Fibroblast of the aortic adventitia (primary cell): ENCODE results near the gene ARHGAP31. TPM values are rescaled to one million over a fixed set of nuclear protein-coding genes. Genes with fewer than 3 reads are reported as not detected.

Experiments used
- DNase-seq: peaks from one replicate; pipeline ENCODE4 v3.0.0-alpha.2; 2010; ENCODE audit warnings: low read depth
- H3K4me3 ChIP-seq: 2 replicates; pipeline ENCODE4 v1.5.1; 2011; ENCODE audit warnings: low read depth, mild to moderate bottlenecking, control low read depth, low read length, moderate library complexity
- total RNA-seq: library from RNA; depleted of rRNA; stranded (reverse); fragments of >200 nt; gene quantifications from 2 replicates; pipeline ENCODE4 v1.2.3, GENCODE V29; 2012; ENCODE audit warnings: low replicate concordance
- TF ChIP-seq, protein P1 (sequence below): IDR thresholded peaks from 2 replicates; pipeline ENCODE4 v1.5.1; 2011; ENCODE audit warnings: mild to moderate bottlenecking, low read length, control low read depth, inconsistent platforms; ENCODE audit not compliant: insufficient read depth

The ARHGAP31 gene
- total RNA-seq, 1 donor, result 11.4 TPM

DNA sequence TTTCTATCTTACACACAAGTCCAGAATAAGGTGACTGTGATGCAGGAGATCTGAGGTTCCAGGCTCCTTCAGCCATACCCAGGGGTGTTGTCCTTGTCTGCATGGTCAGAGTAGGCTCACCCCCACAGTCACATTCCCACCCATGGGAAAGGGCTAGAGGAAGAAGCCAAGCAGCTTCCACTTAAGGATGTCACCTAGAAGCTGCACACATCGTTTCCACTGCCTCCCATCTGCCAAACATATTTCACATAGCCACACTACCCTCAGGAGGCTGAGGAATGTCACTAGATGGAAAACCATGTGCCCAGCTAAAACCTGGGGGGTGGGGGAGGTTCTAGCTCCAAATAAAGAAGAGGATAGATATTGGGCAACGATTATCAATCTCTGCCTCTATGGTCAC lies 111.1 kb downstream of the ARHGAP31 start:
- no peak for DNase-seq
- no peak overlapping the region for H3K4me3 ChIP-seq
- TF ChIP-seq, protein P1, sequence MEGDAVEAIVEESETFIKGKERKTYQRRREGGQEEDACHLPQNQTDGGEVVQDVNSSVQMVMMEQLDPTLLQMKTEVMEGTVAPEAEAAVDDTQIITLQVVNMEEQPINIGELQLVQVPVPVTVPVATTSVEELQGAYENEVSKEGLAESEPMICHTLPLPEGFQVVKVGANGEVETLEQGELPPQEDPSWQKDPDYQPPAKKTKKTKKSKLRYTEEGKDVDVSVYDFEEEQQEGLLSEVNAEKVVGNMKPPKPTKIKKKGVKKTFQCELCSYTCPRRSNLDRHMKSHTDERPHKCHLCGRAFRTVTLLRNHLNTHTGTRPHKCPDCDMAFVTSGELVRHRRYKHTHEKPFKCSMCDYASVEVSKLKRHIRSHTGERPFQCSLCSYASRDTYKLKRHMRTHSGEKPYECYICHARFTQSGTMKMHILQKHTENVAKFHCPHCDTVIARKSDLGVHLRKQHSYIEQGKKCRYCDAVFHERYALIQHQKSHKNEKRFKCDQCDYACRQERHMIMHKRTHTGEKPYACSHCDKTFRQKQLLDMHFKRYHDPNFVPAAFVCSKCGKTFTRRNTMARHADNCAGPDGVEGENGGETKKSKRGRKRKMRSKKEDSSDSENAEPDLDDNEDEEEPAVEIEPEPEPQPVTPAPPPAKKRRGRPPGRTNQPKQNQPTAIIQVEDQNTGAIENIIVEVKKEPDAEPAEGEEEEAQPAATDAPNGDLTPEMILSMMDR, result no peak

DNA sequence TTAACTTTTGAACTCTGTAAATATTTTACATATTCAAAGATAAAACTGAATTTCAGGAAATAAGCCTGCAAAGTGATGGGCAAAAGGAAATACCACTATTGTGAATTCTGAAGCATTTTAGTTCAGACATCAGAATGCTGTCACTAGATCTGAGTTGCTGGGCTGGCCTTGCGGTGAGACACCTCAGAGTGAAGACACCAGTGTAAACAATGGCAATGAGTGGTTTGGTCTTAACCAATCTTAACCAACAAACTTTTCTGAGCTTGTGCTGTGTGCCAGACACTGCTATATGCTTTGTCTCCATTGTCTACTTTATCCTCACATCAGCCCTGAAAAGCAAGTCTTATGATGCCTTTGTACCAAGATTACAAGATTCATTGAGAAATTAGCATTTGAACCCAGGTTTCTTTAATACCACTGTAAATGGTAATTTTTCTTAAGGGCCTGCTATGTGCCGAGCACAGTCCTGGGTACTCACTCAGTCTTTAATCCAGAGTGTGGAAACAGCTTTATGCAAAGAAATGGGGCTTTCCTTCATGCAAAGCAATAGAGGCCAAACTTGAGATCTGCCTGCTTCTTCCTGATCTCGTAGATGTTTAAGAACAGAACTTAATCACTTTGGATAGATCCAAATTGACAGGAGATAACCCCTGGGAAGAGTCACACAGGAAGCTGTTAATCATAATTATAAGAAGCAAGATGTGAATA lies 114.2 kb downstream of the ARHGAP31 start:
- H3K4me3 ChIP-seq, result no peak overlapping the region
- TF ChIP-seq, protein P1, result no peak
- no peak for DNase-seq

DNA sequence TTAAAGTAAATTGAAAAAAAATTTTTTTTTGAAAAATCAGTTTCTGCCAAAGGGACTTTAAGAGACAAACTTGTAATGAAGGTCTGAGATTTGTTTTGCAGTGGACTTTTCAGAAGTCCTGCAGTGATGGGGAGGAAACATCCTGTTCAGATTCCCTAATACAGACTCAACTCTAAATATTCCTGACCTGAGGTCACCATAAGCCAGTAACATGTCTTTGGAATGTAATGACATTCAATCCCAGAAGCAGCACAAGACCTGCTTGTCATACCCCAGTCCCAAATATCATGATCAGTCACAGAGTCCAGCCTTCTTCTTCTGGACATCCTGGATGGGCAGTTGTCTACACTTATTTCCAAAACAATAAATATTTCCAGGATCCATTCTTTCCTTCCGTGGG lies 115.7 kb downstream of the ARHGAP31 start:
- TF ChIP-seq, protein P1, result no peak
- H3K4me3 ChIP-seq, result no peak overlapping the region
- no peak for DNase-seq

DNA sequence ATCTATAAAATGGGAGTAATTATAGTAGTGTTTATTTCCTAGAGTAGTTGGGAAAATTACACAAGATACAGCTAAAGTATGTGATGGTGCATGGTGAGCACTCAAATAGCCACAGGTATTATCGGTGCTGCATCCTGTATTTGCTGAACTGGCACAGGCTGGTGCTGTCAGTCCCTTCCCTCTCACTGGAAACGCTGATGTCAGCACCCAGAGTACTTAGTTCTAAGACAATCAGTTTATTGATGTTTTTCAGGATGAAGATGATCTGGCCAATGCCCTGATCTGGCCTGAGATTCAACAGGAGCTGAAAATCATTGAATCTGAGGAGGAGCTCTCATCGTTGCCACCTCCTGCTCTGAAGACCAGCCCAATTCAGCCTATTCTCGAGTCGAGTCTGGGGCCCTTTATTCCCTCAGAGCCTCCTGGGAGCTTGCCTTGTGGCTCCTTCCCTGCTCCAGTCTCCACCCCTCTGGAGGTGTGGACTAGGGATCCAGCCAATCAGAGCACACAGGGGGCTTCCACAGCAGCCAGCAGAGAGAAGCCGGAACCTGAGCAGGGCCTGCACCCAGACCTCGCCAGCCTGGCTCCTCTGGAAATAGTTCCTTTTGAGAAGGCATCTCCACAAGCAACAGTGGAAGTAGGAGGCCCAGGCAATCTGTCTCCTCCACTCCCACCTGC lies 119.6 kb downstream of the ARHGAP31 start:
- H3K4me3 ChIP-seq, result no peak overlapping the region
- no peak for DNase-seq
- TF ChIP-seq, protein P1, result no peak

DNA sequence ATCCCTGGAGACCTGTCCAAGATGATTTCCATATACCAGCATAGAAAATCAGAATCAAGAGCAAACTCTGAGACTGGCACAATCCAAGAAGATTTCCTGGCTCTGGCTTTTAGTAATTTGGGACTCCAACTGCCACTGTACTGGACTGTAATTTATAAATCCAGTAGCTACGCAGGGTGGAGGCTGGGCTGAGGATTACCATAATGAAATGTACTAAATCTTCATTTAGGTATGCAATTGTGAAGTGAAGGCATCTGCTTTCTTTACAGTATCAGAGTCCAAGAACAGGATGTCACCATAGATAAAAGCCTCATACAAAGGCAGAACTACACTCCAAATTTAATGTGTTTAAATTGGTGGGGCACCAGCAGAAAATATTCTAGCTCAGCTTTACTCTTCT lies 122.7 kb downstream of the ARHGAP31 start:
- no peak overlapping the region for H3K4me3 ChIP-seq
- TF ChIP-seq, protein P1, result no peak
- DNase-seq, result no peak

DNA sequence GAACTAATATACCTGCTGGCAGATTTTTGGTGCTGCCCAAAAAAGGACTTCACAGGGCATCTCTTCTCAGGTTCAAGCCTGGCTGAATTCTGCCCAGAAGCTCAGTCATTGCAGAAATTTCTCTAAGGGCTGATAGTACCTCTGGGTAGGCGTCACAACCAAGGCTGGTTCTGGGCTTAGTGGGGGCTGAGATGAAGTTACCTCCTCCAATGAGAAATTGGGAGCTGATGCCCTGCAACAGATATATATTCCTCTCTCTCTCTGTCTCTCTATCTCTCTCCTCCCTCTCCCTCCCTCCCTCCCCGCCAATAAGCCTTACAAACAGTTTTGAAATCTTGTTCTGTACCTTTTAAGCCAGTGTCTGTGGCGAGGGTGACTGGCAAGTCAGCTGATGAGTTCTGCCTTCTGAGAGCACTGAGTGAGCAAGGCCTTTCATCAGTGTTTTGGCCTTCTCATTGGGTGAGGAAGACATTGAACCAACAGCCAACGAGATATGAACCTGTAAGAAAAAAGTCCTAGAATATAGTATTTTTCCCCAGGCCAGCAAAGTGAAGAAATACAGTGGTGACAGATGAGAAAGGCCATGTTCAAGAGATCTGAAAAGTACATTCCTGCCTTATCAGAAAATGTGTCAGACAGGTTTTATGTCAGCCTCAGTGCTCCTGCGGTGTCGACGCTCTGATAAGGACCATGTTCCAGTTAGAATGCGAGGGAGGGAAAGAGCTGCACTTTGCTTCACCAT lies 123.8 kb downstream of the ARHGAP31 start:
- TF ChIP-seq, protein P1, result no peak
- no peak for DNase-seq
- H3K4me3 ChIP-seq, result no peak overlapping the region
